GM21381 (cell line): ENCODE results near the gene SELENON.

ENCODE experiments used
- ATAC-seq: cut with Tn5 transposase; IDR thresholded peaks from one replicate; pipeline ENCODE4 v1.9.1; 2021; ENCODE audit warnings: mild to moderate bottlenecking, moderate library complexity; ENCODE audit not compliant: unreplicated experiment

The SELENON gene

GRCh38 chr1:25799935-25800702 lies at the start of gene SELENON:
TSS of gene SELENON (plus strand) at chr1:25800193. CDS start at chr1:25800231, 38 bp downstream.
- no peak for ATAC-seq

DNA sequence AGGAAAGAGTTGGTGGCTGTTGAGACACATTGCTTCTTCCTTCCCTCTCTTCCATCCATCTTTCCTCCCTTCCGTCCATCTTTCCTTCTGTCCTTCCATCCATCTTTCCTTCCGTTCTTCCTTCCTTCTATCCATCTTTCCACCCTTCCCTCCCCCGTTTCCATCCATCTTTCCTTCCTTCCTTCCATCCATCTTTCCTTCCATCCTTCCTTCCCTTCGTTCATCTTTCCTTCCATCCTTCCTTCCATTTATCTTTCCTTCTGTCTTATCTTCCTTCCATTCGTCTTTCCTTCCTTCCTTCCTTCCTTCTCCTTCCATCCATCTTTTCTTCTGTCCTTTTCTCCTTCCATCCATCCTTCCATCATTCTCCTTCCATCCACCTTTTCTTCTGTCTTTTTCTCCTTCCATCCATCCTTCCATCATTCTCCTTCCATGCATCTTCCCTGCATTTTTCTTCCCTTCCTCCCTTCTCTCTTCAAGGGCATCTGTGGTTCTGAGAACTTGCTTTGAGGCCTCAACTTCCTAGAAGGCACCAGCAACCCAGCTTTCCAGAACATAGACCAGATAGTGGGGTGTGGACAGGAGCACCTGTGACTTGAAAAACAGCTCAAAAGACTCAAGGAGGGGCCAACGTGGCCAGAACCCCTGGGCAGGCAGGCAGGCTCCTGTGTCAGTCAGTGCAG lies 48.9 kb upstream of the SELENON start:
- ATAC-seq = no peak

DNA sequence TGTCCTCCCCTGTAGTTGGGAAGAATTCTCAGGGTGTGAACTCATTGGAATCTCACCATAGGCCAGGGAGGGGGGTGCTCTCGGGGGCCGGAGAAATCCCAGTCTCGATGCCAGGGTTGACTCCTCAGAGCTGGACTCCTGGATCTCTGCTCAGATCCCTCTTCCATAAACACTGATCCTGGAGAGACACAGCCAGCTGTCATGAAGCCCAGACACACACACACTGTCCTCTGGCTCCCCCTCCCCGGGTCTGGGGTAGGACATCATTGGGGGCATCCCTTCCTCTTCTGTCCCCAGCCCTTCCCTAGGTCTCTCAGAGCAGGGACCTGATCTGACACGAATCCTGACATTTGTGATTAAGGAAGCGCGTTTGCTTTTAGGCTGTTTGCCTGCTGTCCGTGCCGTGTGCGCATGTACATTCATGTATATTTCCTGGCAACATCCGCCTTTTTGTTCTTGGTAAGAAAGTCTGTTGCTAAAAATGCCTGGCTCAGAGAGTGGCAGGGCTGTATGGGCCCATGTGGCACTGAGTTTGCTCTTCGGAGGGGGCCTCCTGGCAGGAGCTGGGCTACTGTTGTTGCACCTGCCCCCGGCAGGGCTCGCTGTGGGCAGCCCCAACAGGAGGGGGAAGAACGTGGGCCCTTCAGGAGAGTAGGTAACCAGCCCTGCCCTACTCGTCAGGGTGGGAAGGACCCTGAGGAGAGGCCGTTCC lies 45.4 kb upstream of the SELENON start:
- no peak for ATAC-seq

GRCh38 chr1:25755475-25756125 lies 44.4 kb upstream of the SELENON start:
- ATAC-seq = no peak

DNA sequence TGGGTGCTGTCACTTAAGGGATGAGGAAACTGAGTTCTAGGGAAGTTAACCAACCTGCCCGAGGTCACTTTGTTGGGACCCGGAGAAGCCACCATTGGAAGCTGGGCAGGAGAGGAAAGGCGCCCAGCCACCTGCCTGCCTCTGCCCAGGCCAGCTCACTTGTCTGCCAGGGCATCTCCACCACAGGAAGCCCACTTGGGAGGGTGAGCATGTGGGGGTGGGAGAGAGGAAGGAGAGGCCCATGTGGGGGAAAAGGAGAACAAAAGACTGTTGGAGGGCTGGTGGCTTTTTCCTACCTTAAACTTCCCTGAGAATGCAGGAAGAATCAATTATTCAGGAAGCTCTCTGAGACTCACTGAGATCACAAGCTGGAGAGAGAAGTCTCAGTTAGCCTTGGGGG lies 43.8 kb upstream of the SELENON start:
- no peak for ATAC-seq

GRCh38 chr1:25757151-25757845 lies 42.7 kb upstream of the SELENON start:
- no peak for ATAC-seq

- ATAC-seq = no peak
These were observed 42.2 kb upstream of the SELENON start for GRCh38 chr1:25757846-25758185.

- no peak for ATAC-seq
These were observed 41.4 kb upstream of the SELENON start for GRCh38 chr1:25758466-25759070.

- no peak for ATAC-seq
These were observed 39.8 kb upstream of the SELENON start for GRCh38 chr1:25760122-25760719.

DNA sequence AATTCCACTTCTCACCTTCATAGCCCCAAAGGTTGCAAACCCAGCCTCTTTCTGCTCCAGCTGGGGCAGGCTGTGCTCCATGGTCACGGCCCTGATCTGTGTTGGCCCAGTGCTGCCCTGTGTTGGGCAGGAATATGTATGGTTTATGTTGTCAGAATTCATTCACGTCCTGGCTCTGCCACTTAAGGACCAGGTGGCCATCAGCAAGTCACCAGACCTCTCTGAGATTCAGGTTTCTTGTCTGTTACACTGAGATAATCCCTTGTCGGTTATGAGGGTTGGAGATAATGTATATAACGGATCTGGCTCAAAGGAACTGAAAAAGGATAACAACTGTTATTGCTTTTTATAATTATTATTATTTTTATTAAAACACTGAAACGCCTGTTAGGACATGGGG lies 39.1 kb upstream of the SELENON start:
- ATAC-seq = no peak

GRCh38 chr1:25763493-25763892 lies 36.5 kb upstream of the SELENON start:
- ATAC-seq = no peak

- ATAC-seq = no peak
These were observed 34.7 kb upstream of the SELENON start for GRCh38 chr1:25765136-25765922.

DNA sequence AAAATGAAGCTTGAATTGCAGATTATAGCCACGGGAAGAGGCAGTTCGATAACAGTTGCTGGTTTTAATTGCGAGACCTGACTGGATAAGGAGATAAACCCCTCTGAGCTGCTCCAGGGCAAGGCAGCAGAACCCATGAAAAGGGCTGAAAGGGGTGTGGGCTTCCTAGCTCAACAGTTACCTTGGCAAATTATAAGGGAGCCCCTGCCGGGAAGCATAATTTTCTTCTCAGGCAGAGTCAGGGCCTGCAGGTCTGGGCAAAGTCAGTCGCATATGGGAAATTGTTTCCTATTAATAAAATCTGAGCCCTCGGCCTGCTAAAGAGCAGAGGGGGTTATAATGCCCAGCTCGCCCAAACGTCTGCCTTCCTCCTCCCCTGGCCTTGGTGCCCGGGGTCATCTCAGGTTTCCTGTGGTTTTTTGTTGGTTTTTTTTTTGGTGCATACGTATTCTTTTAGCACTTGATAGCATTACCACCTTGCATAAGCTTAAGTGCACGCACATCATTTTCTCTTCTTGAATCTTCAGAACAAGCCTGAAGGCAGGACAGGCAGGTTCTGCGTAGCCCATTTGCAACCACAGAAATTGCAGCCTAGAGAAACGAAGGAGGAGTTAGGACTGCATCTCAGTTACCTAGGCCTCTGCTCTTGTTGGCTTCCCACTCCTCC lies 33.9 kb upstream of the SELENON start:
- ATAC-seq = no peak

GRCh38 chr1:25766721-25767436 lies 33.1 kb upstream of the SELENON start:
- ATAC-seq = no peak

DNA sequence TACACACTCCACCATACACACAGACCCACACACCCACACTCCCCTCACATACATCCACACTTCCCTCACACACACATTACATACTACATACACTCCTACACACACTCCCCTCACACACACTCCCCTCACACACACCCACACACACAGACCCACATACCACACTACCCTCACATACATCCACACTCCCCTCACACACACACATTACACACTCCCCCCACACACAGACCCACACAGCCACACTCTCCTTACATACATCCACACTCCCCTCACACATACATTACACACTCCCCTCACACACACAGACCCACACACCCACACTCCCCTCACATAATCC lies 32.6 kb upstream of the SELENON start:
- no peak for ATAC-seq

GRCh38 chr1:25768999-25769398 lies 31.0 kb upstream of the SELENON start:
- no peak for ATAC-seq

DNA sequence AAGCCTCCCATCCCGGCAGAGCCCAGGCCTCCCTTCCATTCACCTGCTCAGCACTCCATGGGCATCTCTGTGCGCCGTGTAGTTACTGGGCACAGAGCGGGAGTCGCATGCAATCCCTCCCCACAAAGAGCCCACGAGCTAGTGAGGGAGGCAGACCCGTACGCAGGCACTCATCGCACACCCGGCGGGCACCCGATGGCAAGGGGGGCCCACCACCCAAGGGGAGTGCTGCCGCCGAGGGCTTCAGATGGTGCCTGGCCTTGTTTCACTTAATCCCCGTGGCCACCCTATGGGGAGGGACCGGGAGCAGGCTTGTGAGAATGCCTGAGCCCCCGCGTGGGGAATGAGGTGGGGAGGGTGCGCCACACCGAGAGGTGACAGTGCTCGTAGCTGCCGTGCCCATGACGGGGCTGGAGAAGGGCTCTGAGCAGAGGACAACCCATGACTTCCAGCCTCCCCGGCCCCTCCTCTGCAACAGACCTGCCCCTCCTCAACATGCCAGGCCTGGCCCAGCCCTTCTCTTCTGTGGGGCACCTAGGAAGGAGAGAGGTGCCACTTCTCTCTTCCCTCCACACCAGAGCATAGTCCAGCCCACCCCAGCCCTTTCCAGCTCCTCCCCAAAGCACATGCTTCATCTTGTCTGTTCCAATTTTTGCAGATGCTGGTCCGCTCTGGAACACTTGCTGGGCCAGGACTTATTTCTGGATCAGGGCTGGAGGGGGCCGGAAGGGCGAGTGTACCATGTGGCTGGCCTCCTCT lies 30.2 kb upstream of the SELENON start:
- no peak for ATAC-seq
